Endometrial microvascular endothelial cells (primary cell): ENCODE measurements around the gene ABCC3. TPM values are rescaled to one million over a fixed set of nuclear protein-coding genes. Genes with fewer than 3 reads are reported as not detected.

Experiments used
- in situ Hi-C: cut with HindIII; loops from 2 replicates; pipeline ENCODE4 v1.10.0; 2017; ENCODE audit warnings: low sequenced_read_pairs, low pct_unique_long_range_greater_than_20kb; ENCODE audit errors: inconsistent ontology term
- total RNA-seq: library from RNA; depleted of rRNA; stranded (reverse); fragments of >200 nt; gene quantifications from one replicate; pipeline ENCODE4 v1.2.3, GENCODE V29; 2015; ENCODE audit errors: inconsistent ontology term

Gene ABCC3
- total RNA-seq, 1 donor from 2014 or later: 34.9 TPM

DNA sequence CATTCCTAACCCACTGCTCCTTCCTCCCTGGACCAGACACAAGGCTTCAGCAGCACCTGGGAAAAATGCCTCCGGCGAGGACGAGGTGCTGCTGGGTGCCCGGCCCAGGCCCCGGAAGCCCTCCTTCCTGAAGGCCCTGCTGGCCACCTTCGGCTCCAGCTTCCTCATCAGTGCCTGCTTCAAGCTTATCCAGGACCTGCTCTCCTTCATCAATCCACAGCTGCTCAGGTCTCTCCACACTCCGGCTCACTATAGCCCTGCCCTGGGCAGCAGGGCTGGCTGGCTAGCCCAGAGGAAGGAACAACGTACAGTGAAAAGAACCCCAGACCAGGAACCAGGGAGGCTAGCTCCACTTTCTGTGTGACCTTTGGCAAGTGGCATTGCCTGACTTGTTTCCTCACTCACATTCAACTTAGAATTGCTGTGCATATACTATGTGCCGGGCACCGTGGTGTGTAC is 26.2 kb downstream of the ABCC3 start:
- in situ Hi-C loops: no loop called here

DNA sequence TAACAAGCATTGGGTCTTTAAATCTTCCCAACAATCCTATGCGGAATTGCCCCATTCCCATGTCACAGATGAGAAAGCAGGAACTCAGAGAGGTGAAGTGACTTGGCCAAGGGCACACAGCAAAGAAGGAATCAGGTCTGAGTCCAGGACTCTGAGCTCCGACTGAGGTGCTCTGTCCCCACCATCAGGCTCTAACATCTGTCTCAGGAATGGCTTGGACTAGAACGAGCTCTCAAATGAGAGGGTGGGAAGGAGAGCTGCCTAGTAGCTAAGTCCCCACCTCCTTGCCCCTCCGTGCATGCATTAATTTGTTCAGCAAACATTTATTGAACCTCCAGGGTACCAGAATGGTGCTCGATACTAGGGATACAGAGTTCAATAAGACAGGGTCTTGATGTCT is 26.7 kb downstream of the ABCC3 start:
- in situ Hi-C loops: no loop called here

DNA sequence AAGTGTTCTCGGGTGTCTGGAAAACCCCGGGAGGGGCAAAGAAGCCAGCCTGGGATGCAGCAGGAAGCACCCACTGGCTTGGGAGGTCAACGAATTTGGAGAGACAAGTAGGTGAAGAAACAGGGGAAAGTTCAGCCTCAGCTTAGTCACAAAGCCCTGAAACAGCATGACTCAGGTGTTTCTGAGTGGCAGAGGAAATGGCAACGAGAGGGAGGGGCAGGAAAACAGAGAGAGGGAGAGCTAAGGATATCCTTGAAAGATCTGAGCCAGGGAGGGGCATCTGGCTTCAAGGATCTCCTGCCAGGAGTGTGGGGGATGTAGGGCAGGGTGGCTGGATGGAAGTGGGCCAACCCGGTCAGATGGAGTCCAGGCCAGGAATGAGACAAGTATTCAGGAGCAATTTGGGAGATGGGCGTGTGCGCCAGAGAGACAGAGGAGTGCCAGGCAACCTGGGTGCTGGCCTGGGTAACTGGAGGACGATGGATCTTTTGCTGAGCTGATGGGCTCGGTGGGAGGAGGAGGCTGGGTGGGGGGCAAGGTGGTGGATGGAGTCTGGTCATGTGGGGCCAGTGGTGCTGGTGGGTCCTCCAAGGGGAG is 27.2 kb downstream of the ABCC3 start:
- in situ Hi-C loops: no loop called here

DNA sequence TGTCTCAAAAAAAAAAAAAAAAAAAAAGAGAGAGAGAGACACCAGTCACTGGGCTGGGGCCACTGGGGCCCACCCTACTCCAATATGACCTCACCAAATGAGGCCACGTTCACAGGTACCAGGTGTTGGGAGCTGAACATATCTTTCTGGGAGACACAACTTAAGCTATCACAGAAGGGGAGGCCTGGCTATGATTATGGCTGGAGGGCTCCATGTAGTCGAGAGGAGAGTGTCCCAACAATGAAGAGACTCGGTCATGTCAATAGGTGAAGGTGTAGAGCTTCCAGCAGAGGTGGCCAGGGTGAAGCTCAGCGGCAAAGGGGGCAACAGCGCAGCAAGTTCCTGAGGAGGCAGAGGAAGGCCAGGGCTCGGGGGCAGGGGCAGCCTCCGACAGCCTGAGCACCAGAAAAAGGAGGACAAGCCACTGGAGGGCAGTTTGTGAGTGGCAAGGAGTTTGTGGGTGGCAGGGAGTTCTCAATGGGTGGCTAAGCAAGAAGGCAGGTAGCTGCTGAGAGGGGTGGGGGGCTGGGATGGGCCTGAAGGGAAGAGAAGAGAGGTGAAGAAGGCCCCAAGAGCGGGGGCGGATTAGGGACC is 28.0 kb downstream of the ABCC3 start:
- in situ Hi-C loops: no loop called here

DNA sequence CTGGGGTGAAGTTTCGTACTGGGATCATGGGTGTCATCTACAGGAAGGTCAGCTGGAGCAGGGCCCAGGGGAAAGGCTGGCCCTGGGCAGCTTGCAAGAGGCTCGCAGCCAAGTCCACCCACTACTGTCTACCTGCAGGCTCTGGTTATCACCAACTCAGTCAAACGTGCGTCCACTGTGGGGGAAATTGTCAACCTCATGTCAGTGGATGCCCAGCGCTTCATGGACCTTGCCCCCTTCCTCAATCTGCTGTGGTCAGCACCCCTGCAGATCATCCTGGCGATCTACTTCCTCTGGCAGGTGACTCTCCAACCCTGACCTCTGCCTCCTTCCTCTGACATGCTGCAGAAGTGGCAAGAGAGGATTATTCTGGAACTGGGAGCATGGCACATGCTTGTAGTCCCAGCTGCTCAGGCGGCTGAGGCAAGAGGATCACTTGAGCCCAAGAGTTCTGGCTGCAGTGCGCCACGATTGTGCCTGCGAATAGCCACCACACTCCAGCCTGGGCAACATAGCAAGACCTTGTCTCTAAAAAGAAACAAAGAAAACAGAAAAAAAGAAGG is 29.2 kb downstream of the ABCC3 start:
- in situ Hi-C loops: no loop called here

DNA sequence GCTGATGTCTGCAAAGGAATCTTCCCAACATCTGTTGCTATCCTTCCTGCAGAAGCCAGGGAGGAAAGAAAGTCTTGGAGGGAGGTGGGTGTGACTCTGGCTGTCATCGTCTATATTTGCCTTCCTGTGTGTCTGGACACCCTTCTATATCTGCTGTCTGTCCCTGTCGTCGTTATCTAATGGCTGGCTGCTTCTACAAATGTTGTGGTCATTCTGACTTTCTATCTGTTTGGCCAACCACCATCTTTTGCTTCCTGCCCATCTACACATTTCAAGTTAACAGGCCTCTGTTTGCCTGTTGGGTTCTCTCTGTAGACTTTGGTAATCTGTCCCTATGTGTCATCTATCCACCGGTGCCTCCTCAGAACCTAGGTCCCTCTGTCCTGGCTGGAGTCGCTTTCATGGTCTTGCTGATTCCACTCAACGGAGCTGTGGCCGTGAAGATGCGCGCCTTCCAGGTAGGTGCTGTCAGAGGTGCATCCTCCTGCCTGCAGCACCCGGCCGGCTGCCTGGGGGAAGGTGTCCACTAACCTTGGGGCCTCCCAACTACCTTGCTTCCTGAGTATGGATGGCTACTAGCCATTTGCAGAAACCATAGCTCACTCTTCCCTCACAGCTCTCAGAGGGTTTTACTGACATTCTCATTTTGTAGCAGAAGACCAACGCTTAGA is 30.2 kb downstream of the ABCC3 start:
- in situ Hi-C loops: no loop called here

DNA sequence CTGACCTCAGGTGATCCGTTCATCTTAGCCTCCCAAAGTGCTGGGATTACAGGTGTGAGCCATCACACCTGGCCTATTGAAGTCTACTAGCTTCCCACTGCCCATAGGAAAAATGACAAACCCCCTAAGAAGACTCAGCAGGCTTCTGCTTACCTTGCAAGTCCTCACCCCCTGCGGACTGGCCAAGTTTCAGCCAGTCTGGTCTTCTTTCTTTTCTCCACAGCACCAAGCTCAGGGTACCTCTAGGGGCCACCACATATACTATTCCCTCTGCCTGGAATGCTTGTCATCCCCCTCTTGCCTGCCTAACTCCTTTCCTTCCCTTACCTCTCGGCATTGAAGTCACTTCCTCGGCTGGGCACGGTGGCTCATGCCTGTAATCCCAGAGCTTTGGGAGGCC is 31.2 kb downstream of the ABCC3 start:
- in situ Hi-C loops: no loop called here

DNA sequence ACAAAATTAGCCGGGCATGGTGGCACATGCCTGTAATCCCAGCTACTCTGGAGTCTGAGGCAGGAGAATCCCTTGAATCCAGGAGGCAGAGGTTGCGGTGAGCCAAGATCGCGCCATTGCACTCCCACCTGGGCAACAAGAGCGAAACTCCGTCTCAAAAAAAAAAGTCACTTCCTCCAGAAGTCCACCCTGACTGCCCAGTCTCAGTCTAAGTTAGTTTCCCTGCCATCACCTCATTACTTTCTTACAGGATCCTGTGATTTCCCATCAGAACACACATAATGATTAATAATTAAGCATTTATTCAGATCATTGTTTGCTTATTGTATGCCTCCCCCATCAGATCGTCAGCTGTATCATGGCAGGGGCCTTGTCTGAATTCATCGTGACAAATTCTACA is 31.6 kb downstream of the ABCC3 start:
- in situ Hi-C loops: no loop called here

DNA sequence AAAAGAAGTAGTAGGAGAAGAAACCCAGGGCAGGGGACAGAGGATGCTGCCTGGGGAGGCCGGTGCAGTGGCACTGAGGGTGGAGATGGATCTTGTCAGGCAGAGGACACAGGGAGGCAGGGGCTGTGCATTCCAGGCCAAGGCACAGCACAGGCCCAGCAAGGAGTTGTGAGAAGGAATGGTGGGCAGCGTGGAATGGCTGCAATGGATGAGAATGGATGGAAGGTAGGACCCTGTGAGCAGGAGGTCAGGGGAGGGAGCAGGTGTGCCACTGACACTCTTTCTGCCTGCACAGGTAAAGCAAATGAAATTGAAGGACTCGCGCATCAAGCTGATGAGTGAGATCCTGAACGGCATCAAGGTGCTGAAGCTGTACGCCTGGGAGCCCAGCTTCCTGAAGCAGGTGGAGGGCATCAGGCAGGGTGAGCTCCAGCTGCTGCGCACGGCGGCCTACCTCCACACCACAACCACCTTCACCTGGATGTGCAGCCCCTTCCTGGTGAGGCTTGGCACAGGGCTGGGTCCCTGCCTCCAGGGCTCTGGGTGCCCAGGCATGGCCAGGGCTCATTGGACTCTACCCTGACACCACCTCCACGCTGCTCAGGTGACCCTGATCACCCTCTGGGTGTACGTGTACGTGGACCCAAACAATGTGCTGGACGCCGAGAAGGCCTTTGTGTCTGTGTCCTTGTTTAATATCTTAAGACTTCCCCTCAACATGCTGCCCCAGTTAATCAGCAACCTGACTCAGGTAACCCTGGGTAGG is 32.8 kb downstream of the ABCC3 start:
- in situ Hi-C loops: no loop called here

DNA sequence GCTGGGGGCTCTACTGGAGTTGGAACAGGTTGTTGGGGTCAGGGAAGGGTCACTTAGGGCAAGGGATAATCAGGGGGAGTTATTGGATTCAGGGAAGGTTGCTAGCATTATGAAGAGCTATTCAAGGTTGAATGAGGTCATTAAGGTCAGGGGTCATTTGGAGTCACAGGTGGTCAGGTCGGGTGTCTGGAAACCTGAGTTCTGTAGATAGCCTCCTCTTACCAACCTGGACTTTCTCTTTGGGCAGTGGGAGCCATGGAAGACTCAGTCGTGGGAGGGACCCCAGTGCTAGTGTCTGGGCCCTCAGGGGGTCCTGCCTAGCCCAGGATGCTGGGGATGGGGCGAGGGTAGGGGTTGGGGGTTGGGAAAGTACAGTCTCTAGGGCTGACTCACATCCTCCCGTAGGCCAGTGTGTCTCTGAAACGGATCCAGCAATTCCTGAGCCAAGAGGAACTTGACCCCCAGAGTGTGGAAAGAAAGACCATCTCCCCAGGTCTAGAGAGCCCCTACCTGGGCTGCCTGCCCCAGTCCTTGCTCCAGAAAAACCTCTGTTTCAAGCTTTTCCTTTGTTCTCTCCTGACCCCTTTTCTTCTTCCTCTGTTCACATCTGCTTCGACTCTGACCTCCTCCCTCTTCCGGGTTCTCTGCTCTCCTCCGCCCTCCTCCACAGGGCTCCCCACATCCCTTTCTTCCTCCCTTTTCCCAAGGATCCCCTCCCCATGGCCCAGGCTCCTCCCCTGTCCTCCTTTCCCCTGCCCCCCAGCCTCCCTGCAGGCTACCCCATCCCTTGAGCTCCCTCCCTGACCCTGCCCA is 33.5 kb downstream of the ABCC3 start:
- in situ Hi-C loops: no loop called here

DNA sequence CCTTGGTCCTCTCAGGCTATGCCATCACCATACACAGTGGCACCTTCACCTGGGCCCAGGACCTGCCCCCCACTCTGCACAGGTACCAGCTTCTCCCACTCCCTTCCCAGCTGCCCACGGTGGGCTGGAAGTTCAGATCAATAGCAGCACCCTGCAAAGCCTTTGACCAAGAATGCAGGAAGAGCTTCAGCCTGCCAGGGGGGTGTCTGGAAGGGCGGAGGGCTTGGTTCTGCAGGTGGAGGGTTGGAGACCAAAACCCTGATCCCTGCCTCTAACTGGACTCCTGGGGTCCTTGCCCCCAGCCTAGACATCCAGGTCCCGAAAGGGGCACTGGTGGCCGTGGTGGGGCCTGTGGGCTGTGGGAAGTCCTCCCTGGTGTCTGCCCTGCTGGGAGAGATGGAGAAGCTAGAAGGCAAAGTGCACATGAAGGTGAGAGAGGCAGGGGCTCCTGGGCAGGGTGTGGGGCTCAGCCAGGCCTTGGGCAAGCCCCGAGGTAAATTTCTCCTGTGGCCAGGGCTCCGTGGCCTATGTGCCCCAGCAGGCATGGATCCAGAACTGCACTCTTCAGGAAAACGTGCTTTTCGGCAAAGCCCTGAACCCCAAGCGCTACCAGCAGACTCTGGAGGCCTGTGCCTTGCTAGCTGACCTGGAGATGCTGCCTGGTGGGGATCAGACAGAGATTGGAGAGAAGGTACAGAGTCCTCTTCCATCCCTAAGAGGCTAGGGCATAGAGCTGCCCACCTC is 34.3 kb downstream of the ABCC3 start:
- in situ Hi-C loops: no loop called here

DNA sequence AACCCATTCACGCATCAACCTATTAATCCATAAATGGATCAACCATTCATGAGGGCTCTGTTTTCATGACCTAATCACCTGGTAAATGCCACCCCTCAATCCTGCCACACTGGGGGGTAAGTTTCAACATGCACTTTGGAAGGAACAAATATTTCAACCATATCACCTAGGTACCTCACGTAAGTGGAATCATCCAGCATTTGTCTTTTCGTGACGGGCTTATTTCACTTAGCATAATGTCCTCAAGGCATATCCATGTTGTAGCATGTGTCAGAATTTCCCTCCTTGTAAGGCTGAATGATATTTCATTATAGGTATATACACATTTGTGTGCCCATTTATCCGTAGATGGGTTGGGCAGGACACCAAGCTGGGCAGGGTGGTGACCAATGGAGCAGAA is 37.4 kb downstream of the ABCC3 start:
- in situ Hi-C loops: no loop called here

DNA sequence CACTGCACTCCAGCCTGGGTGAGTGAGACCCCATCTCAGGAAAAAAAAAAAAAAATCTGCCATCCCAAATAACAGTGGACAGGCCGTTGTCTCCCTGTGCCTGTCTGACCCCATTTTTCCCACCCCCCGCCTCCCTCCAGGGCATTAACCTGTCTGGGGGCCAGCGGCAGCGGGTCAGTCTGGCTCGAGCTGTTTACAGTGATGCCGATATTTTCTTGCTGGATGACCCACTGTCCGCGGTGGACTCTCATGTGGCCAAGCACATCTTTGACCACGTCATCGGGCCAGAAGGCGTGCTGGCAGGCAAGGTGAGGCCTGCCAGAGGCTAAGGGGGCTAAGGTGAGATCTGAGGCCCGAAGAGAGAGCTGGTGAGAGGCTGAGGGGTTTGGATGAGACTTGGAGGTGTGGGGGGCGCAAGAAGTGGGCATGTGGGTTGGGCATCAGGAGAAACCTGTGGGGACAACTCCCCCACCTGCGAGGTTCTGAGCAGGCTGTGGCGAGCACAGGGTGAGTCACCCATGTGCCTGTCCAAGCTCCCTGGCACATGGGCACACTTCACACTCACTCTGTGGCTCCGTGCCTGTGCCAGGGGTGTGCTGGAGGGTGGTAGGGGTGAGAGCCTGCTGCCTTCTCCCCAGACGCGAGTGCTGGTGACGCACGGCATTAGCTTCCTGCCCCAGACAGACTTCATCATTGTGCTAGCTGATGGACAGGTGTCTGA is 38.3 kb downstream of the ABCC3 start:
- in situ Hi-C loops: no loop called here

DNA sequence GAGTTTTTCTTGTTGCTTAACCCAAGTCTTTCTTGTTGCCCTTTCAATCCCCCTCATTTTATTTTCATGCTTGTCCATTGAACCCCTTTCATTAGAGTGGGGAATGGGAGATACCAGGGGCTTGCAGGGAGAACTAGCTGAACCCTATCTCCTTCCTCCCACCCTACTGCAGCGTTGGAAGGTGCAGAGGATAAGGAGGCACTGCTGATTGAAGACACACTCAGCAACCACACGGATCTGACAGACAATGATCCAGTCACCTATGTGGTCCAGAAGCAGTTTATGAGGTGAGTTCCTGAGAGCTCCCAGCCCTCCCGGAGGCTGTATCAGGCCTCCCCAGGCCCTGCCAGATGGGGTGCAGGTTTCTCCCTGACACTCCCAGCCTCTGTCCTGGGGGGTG is 40.5 kb downstream of the ABCC3 start:
- in situ Hi-C loops: no loop called here

DNA sequence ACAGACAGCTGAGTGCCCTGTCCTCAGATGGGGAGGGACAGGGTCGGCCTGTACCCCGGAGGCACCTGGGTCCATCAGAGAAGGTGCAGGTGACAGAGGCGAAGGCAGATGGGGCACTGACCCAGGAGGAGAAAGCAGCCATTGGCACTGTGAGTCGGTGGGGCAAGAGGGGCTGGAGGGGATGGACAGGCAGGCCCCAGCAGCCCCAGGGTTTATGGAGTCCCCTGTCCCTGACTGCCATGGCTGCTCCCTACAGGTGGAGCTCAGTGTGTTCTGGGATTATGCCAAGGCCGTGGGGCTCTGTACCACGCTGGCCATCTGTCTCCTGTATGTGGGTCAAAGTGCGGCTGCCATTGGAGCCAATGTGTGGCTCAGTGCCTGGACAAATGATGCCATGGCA is 40.9 kb downstream of the ABCC3 start:
- in situ Hi-C loops: no loop called here

DNA sequence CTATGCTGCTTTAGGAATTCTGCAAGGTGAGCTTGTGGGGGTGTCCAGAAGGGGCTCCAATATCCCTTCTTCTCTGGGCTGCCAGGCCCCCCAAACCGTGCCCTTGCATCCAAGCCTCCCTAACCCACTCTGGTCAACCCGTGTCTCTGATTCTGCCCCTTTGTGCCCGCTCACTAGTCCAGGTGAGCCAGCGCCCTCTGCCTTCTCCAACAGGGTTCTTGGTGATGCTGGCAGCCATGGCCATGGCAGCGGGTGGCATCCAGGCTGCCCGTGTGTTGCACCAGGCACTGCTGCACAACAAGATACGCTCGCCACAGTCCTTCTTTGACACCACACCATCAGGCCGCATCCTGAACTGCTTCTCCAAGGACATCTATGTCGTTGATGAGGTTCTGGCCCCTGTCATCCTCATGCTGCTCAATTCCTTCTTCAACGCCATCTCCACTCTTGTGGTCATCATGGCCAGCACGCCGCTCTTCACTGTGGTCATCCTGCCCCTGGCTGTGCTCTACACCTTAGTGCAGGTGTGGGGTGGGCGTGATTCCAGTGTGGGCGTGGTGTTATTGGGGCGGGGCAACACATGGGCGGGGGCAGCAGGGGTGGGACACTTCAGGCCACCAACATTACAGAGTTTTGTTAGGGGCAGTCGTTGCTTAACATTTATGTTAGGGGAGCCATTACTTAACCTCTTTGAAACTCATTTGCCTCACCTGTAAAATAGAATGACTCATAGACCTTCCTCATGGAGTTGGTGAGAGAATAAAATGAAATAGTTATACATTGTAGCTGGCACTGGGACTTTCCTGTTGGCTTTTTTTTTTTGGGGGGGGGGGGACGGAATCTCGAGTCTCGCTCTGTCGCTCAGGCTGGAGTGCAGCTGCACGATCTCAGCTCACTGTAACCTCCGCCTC is 41.6 kb downstream of the ABCC3 start:
- in situ Hi-C loops: no loop called here
